ENCODE data around the gene PERM1.
A peak's percentile ranks its signal among the peaks of the same experiment; 100 is the strongest.
"Not testable (repeated sequence)": the region's sequence is repeated elsewhere in the genome, so short reads cannot be mapped to it uniquely, and the experiment has no call there.

Gene PERM1

GRCh38 chr1:997993-998744 lies 16.3 kb upstream of the PERM1 start:
- DNase-seq, result no peak

GRCh38 chr1:997713-997992 lies 15.8 kb upstream of the PERM1 start:
- no peak for DNase-seq

GRCh38 chr1:996851-997712 lies 15.2 kb upstream of the PERM1 start:
- DNase-seq, result no peak

GRCh38 chr1:995665-996633 lies 14.1 kb upstream of the PERM1 start:
- no peak for DNase-seq

GRCh38 chr1:994546-994945 lies 12.7 kb upstream of the PERM1 start:
- DNase-seq, result not testable (repeated sequence)

GRCh38 chr1:993379-993995 lies 11.6 kb upstream of the PERM1 start:
- DNase-seq, result no peak

GRCh38 chr1:992362-992761 lies 10.5 kb upstream of the PERM1 start:
- no peak for DNase-seq

- no peak for DNase-seq
Measured at GRCh38 chr1:991895-992294, 10.0 kb upstream of the PERM1 start.

- not testable (repeated sequence) for DNase-seq
Measured at GRCh38 chr1:991275-991674, 9.4 kb upstream of the PERM1 start.

- not testable (repeated sequence) for DNase-seq
Measured at GRCh38 chr1:988061-988460, 6.2 kb upstream of the PERM1 start.

GRCh38 chr1:985126-985525 lies 3.2 kb upstream of the PERM1 start:
- DNase-seq, result no peak

- DNase-seq, result no peak
Measured at GRCh38 chr1:984476-984814, 2.6 kb upstream of the PERM1 start.

- DNase-seq, result peak; percentile 61
Measured at GRCh38 chr1:983798-984475, 2.0 kb upstream of the PERM1 start.

- no peak for DNase-seq
Measured at GRCh38 chr1:982765-983436, 1.0 kb upstream of the PERM1 start.

GRCh38 chr1:981491-981954 lies 370 bp downstream of the PERM1 start:
- DNase-seq, result no peak

GRCh38 chr1:980602-981395 lies 1.1 kb downstream of the PERM1 start:
- DNase-seq, result no peak

GRCh38 chr1:980137-980571 lies 1.7 kb downstream of the PERM1 start:
- DNase-seq, result no peak

- DNase-seq, result no peak
Measured at GRCh38 chr1:979744-980072, 2.2 kb downstream of the PERM1 start.

- DNase-seq, result no peak
Measured at GRCh38 chr1:978835-979743, 2.8 kb downstream of the PERM1 start.
